ENCODE measurements around the gene MYL2.

MYL2 gene

DNA sequence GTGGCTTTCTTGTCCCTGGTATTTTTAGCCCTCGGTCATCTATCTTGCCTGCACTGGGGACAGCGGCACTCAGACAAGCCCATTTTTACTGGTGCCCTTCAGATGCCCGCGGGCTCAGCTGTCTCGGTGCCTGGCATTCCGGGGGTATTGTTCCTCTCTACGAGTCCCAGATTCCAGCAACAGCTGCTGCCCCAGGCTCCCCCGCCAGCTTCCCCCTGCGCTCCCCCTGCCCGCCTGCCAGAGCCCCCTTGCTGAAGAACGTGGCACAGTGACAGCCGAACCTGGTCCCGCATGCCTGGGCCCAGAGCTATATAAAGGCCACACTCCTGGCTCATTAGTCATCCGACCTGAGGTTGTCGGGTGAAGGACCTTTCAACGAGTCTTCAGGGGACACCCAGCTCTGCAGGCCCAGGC is 10.9 kb upstream of the MYL2 start:
- in situ Hi-C loops (cut with MboI; ENCODE audit: low sequenced_read_pairs), result loop anchor here (25.0 kb wide), 1 partner anchor 381 kb away; no protein-coding TSS in a partner anchor

GRCh38 chr12:110930348-110931314 is 10.3 kb upstream of the MYL2 start:
- in situ Hi-C loops (cut with MboI; ENCODE audit: low sequenced_read_pairs), result loop anchor here (25.0 kb wide), 1 partner anchor 382 kb away; no protein-coding TSS in a partner anchor

GRCh38 chr12:110929818-110930217 is 9.4 kb upstream of the MYL2 start:
- in situ Hi-C loops (cut with MboI; ENCODE audit: low sequenced_read_pairs), result loop anchor here (25.0 kb wide), 1 partner anchor 382 kb away; no protein-coding TSS in a partner anchor

DNA sequence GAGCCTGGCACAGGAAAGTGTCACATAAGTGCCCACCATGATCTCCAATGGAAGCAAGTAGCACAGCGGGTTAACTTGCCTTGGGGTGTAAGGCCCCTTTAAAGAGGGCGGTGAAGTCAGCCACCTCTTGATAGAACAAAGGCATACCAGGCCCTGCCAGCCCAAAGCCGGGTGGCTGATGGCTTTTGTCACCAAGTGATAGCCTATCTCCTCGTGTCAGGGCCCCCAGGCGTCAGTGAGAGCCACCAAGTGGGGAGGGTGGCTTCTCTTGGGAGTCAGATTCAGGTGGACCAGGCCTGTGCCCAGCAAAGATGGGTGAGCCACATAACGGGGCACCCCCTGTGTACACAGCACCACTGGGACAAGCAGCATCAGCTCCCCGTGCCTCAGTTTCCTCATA is 8.3 kb upstream of the MYL2 start:
- in situ Hi-C loops (cut with MboI; ENCODE audit: low sequenced_read_pairs), result loop anchor here (25.0 kb wide), 1 partner anchor 384 kb away; no protein-coding TSS in a partner anchor

DNA sequence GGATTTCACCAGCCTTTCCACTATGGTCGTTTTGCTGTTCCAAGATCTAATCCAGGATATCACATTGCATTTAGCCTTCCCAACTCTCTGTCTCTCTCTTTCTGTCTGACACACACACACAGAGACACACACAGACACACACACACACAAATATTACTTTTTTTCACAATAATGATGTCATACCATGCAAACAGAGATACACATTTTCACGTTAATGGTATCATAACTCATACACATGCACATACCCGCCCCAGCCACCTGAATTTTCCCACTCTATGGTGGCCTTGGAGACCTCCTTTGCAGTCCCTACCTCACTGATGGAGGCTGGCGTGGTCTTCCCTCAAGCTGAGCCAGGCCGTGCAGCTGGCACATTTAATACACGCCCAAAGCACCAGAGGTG is 7.2 kb upstream of the MYL2 start:
- in situ Hi-C loops (cut with MboI; ENCODE audit: low sequenced_read_pairs), result loop anchor here (25.0 kb wide), 1 partner anchor 385 kb away; no protein-coding TSS in a partner anchor

GRCh38 chr12:110923692-110924334 is 3.4 kb upstream of the MYL2 start:
- in situ Hi-C loops (cut with MboI; ENCODE audit: low sequenced_read_pairs), result no loop called here

- in situ Hi-C loops (cut with MboI; ENCODE audit: low sequenced_read_pairs), result no loop called here
Observed at GRCh38 chr12:110923192-110923591, 2.8 kb upstream of the MYL2 start.

GRCh38 chr12:110922652-110923051 is 2.3 kb upstream of the MYL2 start:
- in situ Hi-C loops (cut with MboI; ENCODE audit: low sequenced_read_pairs), result no loop called here

DNA sequence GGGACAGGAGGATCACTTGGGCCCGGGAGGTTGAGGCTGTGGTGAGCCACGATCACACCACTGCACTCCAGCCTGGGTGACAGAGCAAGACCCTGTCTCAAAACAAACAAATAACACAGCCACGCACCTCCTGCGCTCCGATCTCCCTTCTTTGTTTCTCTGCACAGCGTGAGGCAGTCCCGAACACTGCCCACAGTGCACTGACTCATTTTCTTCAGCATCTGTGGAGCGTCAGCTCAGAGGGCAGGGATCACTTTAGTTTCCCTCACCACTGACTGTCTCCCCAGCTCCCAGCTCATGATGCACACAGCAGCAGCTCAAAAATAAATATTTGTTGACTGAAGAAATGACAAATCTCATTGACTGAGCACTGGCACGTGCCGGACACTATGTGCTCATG is 883 bp upstream of the MYL2 start:
- in situ Hi-C loops (cut with MboI; ENCODE audit: low sequenced_read_pairs), result no loop called here

GRCh38 chr12:110919720-110920119 is 659 bp downstream of the MYL2 start:
- in situ Hi-C loops (cut with MboI; ENCODE audit: low sequenced_read_pairs), result no loop called here

- in situ Hi-C loops (cut with MboI; ENCODE audit: low sequenced_read_pairs), result no loop called here
Observed at GRCh38 chr12:110917961-110918360, 2.4 kb downstream of the MYL2 start.

DNA sequence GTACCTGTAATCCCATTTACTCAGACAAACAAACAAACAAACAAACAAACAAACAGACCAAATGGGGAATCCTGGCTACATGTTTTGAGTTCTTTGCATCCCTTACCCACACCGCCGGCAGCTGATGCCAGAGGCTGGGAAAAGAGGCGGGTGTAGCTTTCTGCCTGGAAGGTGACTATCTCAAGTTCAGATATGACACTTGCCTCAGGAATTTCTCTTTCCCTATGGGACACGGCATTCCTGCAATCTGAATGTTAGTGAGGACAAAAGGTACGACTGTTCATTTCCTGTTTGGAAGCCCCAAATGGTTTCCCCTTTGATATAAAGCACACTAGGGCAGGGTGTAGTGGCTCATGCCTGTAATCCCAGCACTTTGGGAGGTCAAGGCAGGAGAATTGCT is 2.9 kb downstream of the MYL2 start:
- in situ Hi-C loops (cut with MboI; ENCODE audit: low sequenced_read_pairs), result no loop called here

DNA sequence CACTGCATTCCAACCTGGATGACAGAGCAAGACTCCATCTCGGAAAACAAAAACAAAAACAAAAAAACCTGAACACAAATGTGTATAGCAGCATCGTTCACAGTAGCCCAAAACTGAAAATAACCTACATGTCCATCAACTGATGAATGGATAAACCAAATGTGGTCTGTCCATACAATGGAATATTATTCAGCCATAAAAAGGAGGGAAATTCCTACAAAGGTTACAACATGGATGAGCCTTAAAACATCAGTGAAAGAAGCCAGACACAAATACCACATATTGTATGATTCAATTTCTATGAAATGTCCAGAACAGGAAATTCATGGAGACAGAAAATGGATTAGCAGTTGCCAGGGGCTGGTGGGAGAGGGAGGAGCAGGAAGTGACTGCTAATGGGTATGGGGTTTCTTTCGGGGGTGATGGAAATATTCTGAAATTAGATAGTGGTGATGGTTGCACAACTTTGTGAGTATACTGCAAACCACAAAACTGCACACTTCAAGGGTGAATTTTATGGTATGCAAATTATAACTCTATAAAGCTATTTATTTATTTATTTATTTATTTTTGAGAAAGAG is 4.0 kb downstream of the MYL2 start:
- in situ Hi-C loops (cut with MboI; ENCODE audit: low sequenced_read_pairs), result no loop called here

DNA sequence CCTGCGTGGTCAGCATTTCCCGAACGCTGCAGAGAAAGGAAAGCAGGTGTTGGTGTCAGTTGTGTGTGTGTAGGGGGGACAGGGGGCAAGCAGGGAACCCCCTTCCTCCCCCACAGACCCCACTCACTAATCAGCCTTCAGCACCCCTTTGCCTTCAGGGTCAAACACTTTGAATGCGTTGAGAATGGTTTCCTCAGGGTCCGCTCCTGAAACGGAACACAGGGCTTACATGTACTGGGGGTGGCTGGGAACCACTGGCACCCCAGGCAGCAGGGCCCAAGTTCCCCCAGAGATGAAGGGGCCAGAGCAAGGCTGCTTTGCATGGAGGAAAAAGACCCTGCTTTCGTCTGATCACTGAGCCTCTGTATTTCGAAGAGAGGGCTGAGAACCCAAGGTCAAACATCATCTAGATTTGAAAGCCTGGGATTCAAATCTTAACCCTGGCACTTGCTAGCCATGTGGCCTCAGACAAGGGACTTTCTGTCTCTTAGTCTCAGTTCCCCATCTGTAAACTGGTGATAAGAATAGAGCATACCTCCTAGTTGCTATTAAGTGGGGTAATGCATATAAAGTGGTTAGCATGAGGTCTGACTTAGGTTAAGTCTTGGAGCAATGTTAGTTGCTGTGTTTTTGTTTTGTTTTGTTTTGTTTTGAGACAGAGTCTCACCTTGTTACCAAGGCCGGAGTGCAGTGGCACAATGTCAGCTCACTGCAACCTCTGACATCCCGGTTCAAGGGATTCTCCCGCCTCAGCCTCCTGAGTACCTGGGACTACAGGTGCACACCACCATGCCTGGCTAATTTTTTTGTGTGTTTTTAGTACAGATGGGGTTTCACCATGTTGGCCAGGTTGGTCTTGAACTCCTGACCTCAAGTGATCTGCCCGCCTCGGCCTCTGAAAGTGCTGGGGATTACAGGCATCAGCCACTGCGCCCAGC is 7.0 kb downstream of the MYL2 start:
- in situ Hi-C loops (cut with MboI; ENCODE audit: low sequenced_read_pairs), result no loop called here

DNA sequence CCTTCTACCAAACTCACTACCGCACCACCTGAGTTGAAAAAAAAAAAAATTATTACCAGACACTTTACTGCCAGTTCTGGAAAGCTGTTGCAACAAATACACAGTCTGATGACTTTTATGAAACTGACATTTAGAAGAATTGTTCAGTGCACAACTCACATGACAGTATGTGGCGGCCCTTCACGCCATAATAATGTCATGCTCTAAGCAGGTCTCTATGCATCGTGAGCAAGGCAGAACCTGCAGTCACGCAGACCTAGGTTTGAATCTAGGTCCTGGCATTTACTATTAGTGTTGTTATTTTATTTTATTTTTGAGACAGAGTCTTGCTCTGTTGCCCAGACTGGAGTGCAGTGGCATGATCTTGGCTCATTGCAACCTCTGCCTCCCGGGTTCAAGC is 8.1 kb downstream of the MYL2 start:
- in situ Hi-C loops (cut with MboI; ENCODE audit: low sequenced_read_pairs), result no loop called here

DNA sequence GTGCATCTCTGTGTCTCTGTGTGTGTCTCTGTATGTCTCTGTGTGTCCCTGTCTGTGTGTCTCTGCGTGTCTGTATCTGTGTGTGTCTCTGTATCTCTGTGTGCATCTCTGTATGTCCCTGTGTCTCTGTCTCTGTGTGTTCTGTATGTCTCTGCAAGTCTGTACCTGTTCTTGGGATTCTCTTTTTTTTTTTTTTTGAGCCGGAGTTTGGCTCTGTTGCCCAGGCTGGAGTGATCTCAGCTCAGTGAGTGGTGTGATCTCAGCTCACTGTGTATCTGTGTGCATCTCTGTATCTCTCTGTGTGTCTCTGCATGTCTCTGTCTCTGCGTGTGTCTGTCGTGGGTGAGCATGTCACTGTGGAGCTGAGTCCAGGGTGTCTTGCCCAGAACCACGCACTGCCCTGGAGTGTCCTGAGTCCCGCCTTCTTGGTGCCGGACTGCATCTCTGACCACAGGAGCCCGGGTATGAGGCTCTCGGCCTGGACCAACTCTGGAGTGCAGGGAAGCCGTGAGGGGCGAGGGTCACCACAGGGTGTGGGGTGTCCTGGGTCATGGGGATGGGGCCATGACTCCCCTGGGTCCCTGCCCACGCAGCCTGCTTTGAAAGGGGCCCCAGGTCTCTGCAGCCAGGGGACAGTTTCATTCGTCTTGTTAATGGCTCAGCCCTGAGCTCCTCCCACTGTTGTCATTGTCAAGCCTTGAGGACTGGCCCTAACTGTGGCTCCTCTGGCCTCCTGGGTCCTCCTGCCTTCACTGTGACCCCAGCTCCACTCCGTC is 11.8 kb downstream of the MYL2 start:
- in situ Hi-C loops (cut with MboI; ENCODE audit: low sequenced_read_pairs), result no loop called here

- in situ Hi-C loops (cut with MboI; ENCODE audit: low sequenced_read_pairs), result no loop called here
Observed at GRCh38 chr12:110907583-110907982, 12.8 kb downstream of the MYL2 start.

DNA sequence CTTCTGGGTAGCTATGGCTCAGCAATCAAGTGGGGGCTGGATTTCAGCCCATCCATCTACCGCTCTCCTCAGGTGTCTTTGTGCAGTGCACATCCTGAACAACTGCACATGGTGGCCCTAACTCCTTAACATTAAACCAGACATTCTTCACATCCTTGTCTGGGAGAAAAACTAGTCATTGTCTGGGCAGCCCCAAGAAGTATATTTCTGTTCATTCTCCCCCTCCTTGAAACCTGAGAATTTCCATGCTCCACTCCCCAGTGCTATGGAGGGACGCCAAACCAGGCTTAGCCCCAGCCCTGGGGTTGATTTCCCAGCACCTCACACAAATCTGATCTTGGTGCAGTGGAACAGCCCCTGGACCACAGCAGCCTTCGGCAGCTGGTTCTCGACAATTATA is 13.4 kb downstream of the MYL2 start:
- in situ Hi-C loops (cut with MboI; ENCODE audit: low sequenced_read_pairs), result no loop called here

GRCh38 chr12:110906516-110906915 is 13.9 kb downstream of the MYL2 start:
- in situ Hi-C loops (cut with MboI; ENCODE audit: low sequenced_read_pairs), result no loop called here

- in situ Hi-C loops (cut with MboI; ENCODE audit: low sequenced_read_pairs), result no loop called here
Observed at GRCh38 chr12:110906083-110906482, 14.3 kb downstream of the MYL2 start.

Measured in HL-60/S4 (cell line).